ENCODE data around the gene HIVEP3.
A peak's percentile ranks its signal among the peaks of the same experiment; 100 is the strongest.

Gene HIVEP3

GRCh38 chr1:41581216-41582003, 337.3 kb downstream of the HIVEP3 start:
- Histone ChIP-seq H3K79me2 (ENCODE audit: insufficient read depth, low read length) (no peaks in the 10 kb centered on the region), H3K27me3 (ENCODE audit: insufficient read depth, low read length, poor library complexity, severe bottlenecking) (no peaks in the 10 kb centered on the region), H3K4me3 (ENCODE audit: low read length, poor library complexity, severe bottlenecking) (peak overlapping the region; percentile 27), H3K4me1 (ENCODE audit: insufficient read depth, low read length, poor library complexity, severe bottlenecking) (peaks cover 7% of the 10 kb centered on the region), H2AFZ (ENCODE audit: low read length) (no peak overlapping the region; the same call in 1 of the 2 replicates), H4K20me1 (ENCODE audit: insufficient read depth, low read length, poor library complexity, severe bottlenecking) (no peaks in the 10 kb centered on the region), H3K9ac (ENCODE audit: low read depth, low read length, poor library complexity, severe bottlenecking) (peak overlapping the region; percentile 15), H3F3A (ENCODE audit: low read depth) (no peaks in the 10 kb centered on the region), H3K9me3 (ENCODE audit: insufficient read depth, low read depth, low read length) (no peaks in the 10 kb centered on the region), H3K4me2 (ENCODE audit: low read depth, low read length, poor library complexity, severe bottlenecking) (peak overlapping the region; percentile 56), H3K36me3 (ENCODE audit: insufficient read depth, low read length) (no peaks in the 10 kb centered on the region), H3K9me2 (replicated peaks; ENCODE audit: low read depth, low read length) (no peaks in the 10 kb centered on the region)
- TF ChIP-seq EZH2phosphoT487 (IDR thresholded peaks at IDR 0.05; ENCODE audit: borderline replicate concordance), result no peak
- TF ChIP-seq CTCF (conservative IDR thresholded peaks at IDR 0.05; ENCODE audit: low read length), result no peak

- Histone ChIP-seq H3K36me3 (ENCODE audit: insufficient read depth, low read length) (no peaks in the 10 kb centered on the region), H3K9ac (ENCODE audit: low read depth, low read length, poor library complexity, severe bottlenecking) (peak overlapping the region; percentile 15), H3K4me2 (ENCODE audit: low read depth, low read length, poor library complexity, severe bottlenecking) (peak overlapping the region; percentile 56), H3K4me1 (ENCODE audit: insufficient read depth, low read length, poor library complexity, severe bottlenecking) (peaks cover 7% of the 10 kb centered on the region), H3F3A (ENCODE audit: low read depth) (no peaks in the 10 kb centered on the region), H3K27me3 (ENCODE audit: insufficient read depth, low read length, poor library complexity, severe bottlenecking) (no peaks in the 10 kb centered on the region), H3K9me2 (replicated peaks; ENCODE audit: low read depth, low read length) (no peaks in the 10 kb centered on the region), H3K4me3 (ENCODE audit: low read length, poor library complexity, severe bottlenecking) (peak overlapping the region; percentile 27), H4K20me1 (ENCODE audit: insufficient read depth, low read length, poor library complexity, severe bottlenecking) (no peaks in the 10 kb centered on the region), H3K79me2 (ENCODE audit: insufficient read depth, low read length) (no peaks in the 10 kb centered on the region), H3K9me3 (ENCODE audit: insufficient read depth, low read depth, low read length) (no peaks in the 10 kb centered on the region), H2AFZ (ENCODE audit: low read length) (peak overlapping the region; percentile 48; the same call in 1 of the 2 replicates)
- TF ChIP-seq EZH2phosphoT487 (IDR thresholded peaks at IDR 0.05; ENCODE audit: borderline replicate concordance) (no peak), CTCF (conservative IDR thresholded peaks at IDR 0.05; ENCODE audit: low read length) (no peak)
Observed at GRCh38 chr1:41580520-41581172, 338.1 kb downstream of the HIVEP3 start.

GRCh38 chr1:41580021-41580420, 338.7 kb downstream of the HIVEP3 start:
- Histone ChIP-seq H3K9ac (ENCODE audit: low read depth, low read length, poor library complexity, severe bottlenecking) (no peak overlapping the region), H2AFZ (ENCODE audit: low read length) (no peak overlapping the region), H3F3A (ENCODE audit: low read depth) (no peaks in the 10 kb centered on the region), H3K36me3 (ENCODE audit: insufficient read depth, low read length) (no peaks in the 10 kb centered on the region), H3K9me2 (replicated peaks; ENCODE audit: low read depth, low read length) (no peaks in the 10 kb centered on the region), H3K79me2 (ENCODE audit: insufficient read depth, low read length) (no peaks in the 10 kb centered on the region), H3K27me3 (ENCODE audit: insufficient read depth, low read length, poor library complexity, severe bottlenecking) (no peaks in the 10 kb centered on the region), H3K4me3 (ENCODE audit: low read length, poor library complexity, severe bottlenecking) (no peak overlapping the region), H3K4me2 (ENCODE audit: low read depth, low read length, poor library complexity, severe bottlenecking) (no peak overlapping the region), H4K20me1 (ENCODE audit: insufficient read depth, low read length, poor library complexity, severe bottlenecking) (no peaks in the 10 kb centered on the region), H3K4me1 (ENCODE audit: insufficient read depth, low read length, poor library complexity, severe bottlenecking) (peaks cover 7% of the 10 kb centered on the region), H3K9me3 (ENCODE audit: insufficient read depth, low read depth, low read length) (no peaks in the 10 kb centered on the region)
- TF ChIP-seq CTCF (conservative IDR thresholded peaks at IDR 0.05; ENCODE audit: low read length), result no peak
- TF ChIP-seq EZH2phosphoT487 (IDR thresholded peaks at IDR 0.05; ENCODE audit: borderline replicate concordance), result no peak

Data from Loucy (cell line).